8988T (cell line): Measurements from ENCODE around the gene DBNDD1.

Source experiments
- DNase-seq: peaks from one replicate; pipeline ENCODE4 v3.0.0; 2011

DBNDD1 gene

DNA sequence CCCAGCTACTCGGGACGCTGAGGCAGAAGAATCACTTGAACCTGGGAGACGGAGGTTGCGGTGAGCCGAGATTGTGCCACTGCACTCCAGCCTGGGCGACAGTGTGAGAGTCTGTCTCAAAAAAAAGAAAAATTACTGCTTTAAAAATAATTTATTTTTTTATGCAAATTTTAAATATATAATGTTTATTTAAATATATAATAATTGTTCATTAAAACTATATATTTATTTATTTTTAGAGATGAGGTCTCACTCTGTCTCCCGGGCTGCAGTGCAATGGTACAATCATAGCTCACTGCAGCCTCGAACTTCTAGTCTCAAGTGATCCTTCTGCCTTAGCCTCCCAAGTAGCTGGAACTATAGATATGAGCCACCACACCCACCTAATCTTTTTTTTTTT, 15.2 kb upstream of the DBNDD1 start:
- DNase-seq, result no peak

DNA sequence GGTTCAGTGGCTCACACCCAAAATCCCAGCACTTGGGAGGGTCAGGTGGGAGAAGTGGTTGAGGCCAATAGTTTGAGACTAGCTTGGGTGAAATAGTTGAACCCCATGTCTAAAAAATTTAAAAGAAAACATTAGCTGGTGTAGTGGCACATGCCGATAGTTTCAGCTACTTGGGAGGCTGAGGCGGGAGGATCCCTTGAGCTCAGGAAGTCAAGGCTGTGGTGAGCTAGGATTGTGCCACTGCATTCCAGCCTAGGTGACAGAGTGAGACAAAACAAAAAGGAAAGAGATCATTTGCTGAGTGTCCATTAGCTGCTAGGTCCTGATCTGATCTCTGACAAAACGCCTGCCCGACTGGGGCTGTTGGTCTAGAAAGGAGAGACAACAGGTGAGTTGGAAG, 14.1 kb upstream of the DBNDD1 start:
- no peak for DNase-seq

DNA sequence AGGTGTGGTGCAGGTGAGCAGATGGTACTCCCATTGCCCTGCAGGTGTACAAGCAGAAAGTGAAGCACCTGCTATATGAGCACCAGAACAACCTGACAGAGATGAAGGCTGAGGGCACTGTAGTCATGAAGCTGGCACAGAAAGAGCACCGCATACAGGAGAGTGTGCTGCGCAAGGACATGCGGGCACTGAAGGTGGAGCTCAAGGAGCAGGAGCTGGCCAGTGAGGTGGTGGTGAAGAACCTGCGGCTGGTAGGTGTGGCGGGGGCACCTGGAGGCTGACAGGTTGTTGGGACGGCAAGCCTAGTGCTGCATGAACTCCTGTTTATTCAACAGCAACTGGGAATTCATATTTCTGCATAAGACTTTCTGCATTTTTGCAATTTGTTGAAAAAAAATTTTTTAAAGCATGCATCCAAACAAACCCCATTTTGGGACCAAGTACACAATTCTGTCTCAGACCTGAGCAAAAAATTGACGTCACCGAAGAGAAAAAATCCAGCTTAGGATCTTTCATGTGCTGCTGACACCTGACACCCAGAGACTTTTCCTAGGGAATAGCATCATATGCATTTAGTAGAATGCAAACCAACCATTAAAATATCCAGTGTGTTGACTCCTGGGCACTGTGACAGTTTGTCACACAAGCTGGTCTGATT, 13.5 kb upstream of the DBNDD1 start:
- no peak for DNase-seq

DNA sequence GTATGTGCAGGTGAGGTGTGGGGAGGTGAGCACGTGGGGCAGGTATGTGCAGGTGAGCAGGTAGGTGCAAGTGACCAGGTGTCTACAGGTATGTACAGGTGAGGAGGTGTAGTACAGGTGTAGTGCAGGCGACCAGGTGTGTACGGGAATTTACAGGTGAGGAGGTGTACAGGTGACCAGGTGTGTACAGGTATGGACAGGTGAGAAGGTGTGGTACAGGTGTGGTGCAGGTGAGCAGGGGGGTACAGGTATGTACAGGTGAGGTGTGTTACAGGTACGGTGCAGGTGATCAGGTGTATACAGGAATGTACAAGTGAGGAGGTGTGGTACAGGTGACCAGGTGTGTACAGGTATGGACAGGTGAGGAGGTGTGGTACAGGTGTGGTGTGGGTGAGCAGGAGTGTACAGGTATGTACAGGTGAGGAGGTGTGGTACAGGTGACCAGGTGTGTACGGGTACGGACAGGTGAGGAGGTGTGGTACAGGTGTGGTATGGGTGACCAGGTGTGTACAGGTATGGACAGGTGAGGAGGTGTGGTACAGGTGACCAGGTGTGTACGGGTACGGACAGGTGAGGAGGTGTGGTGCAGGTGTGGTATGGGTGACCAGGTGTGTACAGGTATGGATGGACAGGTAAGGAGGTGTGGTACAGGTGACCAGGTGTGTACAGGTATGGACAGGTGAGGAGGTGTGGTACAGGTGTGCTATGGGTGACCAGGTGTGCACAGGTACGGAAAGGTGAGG, 12.8 kb upstream of the DBNDD1 start:
- DNase-seq, result no peak

DNA sequence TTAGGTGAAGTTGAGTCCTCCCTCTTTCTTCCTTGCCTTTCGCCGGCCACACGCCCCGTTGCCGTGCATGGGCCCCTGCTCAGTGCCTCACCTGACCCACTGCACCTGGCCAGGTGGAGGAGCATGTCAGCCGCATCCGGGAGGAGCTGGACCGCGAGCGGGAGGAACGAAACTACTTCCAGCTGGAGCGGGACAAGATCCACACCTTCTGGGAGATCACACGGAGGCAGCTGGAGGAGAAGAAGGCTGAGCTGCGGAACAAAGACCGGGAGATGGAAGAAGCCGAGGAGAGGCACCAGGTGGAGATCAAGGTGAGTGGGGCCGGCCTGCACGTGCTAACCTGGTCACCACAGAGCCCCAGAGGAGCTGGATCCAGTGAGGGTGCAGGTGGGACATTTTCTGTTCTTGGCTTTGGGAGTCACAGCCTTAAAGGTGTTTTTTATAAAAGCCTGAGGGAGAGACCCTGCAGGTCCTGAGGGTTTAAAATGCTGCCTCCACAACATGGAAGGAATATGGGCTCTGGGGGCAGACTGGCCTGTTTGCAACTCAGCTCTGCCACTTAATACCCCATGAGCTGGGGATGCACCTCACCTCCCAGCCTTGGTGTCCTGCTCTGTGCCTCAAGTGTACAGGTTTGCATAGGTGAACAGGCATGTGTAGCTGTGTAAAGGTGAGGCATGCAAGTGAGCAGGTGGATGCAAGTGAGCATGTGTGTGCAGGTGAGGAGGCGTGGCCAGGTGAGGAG, 12.1 kb upstream of the DBNDD1 start:
- no peak for DNase-seq

DNA sequence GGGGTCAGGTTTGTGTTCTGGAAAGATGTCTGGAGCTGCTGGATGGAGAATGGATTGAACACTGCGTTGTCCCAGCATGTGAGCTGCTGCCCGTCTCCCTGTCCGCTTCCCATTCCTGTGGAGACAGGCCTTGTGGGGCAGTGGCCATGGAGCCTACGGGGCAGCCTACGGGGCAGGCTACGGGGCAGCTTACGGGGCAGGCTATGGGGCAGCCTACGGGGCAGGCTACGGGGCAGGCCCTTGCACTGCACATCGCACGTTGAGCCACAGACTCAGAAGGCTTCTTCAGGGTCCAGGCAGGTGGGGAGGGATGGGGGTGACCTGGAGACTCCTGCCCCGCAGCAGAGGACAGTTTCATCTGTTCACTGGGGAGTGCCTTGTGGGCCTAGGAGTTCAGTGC, 9.7 kb upstream of the DBNDD1 start:
- no peak for DNase-seq

DNA sequence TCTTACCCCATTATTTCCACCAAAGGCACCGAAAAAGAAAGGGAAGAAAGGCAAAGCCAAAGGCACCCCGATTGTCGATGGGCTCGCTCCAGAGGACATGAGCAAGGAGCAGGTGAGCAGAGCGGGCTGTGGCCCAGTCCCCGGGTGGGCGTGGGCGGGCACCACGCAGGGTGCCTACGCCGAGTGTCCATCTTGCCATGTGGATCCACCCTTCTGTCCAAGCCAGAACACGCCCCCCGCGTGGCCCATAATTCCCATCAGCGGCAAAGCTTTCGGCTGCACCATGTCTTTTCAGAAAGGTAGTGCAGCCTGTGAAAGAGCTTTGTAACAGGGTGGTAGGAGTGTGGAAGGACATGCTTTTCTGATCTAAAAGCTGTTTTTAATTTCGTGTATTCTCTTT, 8.4 kb upstream of the DBNDD1 start:
- DNase-seq, result no peak

DNA sequence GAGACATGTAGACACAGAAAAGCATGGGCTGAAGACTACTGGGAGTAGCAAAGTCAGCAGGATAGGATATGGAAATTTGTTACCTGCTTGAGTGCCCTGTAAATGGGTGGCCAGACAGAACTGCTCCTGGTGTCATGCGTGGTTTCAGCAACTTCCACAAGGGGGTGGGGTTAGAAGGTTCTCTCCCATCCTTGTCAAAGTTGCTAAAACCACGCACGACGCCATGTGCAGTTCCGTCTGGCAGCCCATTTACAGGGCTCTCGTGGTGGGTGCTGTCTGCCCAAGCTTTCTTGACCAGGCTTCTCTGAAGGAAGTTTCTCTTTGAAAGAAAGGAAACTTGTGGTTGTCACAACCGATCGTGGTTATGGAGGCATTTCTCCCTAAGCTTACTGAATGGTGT, 6.9 kb upstream of the DBNDD1 start:
- no peak for DNase-seq

DNA sequence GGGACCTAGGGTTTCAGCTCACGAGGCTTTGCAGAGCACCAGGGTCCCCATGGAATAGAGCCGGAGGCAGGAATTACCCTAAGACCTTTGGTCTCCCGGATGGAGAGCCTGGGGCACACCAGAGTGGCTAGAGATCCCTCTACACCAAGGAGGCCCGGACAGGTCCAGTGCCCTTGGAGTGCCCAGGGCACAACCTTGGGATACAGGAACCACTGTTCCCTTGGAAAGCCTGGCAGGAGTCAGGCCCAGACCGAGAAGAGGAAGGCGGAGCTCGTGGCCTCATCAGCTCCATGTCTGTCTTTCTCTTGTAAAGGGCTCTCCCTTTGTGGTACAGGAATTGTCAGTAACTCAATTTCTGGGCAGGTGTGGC, 3.8 kb upstream of the DBNDD1 start:
- DNase-seq, result no peak

DNA sequence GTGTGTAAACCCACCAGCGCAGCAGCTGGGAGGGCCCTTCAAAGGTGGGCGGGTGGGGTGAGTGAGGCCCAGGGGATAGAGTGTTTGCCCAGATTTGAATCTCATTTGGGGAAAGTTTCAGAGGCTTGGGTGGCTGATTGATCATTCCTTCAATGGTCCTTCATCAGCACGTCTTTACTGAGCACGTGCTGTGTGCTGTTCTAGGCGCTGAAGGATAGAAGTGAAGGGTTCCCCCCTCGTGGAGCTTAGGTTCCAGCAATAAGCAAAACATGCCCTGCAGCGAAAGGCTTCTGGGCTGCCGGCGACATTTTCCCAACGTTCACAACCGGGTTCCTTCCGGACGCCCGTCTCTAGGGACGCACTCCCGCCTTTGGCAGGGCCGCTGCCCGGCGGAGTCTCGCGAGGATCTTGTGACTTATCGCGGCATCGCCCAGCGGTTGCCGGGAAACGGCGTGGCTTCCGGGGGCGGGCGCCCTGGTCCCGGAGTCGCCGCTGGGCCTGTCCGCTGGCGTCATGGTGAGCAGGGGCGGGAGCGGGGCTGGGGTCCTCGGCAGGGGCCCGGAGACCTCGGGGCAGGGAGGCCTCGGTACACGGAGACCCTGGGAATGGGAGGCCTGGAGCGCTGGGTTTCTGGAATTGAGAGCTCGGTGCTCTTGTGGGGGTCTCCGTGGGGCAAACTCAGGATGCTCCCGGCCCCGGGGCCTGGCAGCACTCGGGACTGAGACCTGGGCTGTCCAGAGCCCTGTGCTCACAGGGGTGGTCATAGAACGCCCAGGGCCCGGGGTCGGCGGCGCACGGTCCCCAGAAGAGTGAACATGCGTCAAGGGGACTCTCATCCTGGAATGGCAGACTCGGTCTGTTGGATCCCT, 3.2 kb upstream of the DBNDD1 start:
- peak; percentile 100 for DNase-seq

DNA sequence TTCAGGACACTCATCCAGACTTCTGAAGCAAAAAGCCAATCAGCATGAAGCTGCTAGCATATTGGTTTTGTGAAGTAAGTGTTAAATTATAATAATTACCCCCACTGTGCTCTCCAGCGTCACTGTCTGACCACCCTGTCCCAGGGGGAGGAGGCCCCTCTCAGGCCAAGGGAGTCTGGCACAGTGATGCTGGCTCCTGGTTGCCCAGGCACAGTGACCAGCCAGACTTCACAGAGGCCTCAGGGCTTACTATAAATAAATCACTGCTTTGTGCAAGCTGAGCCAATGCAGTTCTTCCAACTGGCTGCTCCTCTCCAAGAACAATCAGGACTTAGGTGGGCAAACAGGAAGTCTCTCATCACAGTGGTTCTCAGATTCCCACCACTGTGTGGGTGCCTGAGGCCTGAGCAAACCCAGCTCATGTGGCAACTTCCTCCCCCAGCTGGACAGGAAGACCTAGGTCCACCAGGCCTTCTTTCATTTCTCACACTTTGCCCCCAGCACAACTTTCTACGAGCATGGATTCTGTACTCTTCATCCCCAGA, 1.7 kb upstream of the DBNDD1 start:
- DNase-seq, result no peak

DNA sequence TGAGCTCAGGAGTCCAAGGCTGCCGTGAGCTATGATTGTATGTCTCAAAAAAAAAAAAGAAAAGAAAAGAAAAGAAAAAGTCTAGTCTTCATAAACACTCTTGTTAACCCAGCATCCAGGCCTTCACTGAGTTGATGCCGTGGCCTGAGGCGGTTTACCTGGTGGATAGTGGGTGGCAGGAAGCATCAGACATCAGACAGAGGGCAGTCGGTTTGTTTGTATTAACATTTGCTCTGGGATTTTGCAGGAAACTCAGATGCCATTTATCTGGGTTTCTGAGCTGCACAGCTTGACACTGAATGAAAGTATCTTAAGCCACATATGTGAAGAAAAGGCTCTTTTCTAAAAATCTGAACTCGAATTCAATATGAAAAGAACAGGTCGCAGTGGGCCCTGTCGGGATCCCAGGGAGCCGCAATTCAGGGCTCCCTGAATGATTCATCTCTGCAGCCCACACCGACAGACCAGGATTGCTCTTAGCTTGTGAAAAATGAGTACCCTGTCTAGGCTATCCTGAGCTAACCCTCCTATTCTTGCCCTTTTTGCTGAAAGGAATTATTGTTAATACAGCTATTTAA, 1.1 kb upstream of the DBNDD1 start:
- DNase-seq, result no peak

DNA sequence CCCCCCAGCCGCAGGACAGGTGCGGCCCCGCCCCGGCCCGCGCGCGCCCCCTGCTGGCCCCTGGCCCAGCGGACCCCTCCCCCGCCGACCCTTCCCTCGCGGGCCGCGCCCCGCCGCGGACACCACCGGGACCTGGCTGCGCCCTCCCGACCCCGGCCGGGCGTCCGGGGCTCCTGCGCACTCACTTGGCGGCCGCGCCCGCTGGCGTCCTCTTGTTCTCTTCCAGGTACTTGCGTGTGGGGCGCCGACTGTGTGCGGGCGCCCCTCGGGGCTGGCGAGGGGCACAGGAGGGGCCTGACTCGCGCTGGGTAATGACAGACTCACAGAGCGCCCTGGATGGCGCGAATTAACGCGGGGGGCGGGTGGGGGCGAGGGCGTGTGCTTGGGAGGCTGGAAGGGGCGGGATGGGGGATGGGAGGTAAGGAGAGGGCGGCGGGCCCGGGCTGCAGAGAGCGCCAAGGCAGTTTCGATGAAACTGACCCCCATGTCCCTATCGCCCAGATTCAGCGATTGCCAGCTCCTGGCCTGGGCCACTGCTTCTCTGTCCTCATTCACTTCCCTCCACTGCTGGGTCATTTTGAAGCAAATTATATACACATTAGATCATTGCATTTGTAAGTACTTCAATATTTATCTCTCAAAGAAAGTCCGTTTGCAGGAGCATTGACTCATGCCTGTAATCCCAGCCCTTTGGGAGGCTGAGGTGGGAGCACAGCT, 445 bp upstream of the DBNDD1 start:
- DNase-seq, result peak; percentile 83

DNA sequence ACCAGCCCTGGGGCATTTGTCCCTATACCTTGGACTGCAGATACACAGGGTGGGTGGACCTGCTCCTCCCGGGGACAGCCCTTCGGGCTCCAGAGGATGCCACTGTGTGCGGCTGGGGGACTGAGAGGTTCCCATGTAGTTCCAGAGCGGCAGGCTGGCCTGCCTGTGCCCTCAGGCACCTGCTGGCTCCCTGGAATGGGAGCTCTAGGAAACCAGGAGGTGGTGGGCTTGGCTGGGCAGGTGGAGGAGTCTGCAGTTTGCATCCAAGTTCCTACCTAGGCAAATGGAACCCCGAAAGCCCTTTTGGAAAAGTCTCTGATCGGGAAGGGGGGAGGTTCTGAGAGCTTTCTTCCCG, 982 bp downstream of the DBNDD1 start:
- no peak for DNase-seq

DNA sequence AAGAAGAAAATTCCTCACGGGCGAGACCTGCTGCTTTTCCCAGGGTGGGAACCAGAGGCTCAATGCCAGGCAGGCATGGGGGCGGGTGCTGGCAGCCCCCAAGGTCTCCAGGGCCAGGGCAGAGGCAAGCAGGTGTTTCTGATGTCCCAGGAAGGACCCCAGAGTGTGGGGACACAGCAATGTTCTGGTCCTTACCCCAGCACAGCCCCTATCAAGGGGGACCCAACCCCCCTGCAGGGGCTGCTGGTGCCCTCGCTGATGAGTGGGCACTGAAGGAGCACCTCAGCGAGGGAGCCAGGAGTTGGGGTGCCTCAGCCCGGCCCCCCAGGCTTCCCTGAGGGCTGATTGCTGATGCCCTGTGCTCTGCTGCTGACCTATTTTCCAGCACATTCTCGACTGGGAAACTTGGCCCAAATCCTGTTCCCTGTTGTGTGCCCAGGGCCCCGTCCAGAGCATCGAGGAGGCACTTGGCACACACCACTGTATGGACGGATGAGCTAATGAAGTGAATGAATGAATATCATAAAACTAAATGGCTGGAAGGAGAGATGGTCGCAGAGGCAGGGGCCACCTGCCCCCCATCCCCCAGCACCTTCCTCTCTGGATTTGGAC, 2.8 kb downstream of the DBNDD1 start:
- no peak for DNase-seq

DNA sequence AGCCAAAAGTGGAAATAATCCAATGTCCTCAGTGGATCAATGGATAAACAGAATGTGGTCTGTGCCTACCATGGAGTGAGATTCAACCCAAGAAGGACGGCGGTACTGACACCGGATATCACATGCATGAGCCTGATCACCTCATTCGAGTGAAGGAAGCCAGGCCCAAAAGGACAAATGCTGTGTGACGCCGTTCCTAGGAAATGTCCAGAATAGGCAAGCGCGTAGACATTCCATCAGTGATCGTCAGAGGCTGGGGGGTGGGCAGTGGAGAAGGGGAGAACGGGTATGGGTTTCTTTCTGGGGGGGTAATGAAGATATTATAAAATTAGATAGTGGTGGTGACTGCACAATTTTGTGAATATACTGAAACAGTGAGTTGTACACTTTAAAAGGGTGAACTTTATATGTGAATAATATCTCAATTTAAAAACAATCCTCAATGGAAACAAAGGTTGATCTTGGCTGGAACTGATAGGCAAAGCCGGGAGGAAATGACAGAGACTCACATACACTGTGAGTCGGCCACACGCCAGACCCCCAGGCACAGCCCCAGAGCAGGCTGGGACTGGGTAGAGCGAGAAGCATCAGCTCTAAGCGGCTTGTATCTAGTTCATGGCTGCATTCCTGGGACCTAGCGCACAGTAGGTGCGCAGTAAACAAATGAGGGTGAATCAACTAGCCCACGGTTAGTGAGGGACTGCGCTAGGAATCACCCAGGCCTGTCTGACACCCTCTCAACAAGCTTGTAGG, 3.5 kb downstream of the DBNDD1 start:
- DNase-seq, result no peak

DNA sequence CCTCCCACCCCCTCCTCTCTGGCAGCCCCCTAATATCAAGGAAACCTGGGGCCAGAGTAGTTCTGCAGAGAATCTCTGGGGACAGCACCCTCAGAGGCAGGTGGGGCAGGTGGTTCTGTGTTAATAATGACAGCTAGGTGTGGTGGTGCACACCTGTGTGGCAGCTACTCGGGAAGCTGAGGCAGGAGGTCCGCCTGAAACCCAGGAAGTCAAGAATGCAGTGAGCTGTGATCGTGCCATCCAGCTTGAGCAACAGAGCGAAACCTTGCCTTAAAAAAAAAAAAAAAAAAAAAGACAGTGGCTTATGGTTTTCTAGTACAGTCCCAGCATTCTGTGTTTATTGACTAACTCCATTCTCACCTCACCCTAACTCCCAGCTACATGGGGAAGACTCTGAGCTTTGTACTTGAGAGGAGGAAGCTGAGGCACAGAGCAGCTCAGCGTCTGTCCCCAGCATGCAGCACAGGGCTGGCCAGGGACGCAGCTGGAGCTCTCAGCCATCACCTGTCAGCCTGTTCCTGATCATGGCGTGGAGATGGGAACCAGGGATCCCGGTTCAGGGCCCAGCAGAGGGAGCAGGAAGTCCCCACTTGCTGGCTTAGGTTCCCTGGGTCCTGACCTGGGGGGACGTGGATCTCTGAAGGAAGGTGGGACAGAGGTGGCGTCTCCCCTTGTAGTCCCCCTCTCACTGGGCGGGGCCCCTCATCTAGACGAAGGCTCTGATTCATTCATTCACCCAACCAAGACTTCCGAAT, 6.1 kb downstream of the DBNDD1 start:
- DNase-seq, result no peak

DNA sequence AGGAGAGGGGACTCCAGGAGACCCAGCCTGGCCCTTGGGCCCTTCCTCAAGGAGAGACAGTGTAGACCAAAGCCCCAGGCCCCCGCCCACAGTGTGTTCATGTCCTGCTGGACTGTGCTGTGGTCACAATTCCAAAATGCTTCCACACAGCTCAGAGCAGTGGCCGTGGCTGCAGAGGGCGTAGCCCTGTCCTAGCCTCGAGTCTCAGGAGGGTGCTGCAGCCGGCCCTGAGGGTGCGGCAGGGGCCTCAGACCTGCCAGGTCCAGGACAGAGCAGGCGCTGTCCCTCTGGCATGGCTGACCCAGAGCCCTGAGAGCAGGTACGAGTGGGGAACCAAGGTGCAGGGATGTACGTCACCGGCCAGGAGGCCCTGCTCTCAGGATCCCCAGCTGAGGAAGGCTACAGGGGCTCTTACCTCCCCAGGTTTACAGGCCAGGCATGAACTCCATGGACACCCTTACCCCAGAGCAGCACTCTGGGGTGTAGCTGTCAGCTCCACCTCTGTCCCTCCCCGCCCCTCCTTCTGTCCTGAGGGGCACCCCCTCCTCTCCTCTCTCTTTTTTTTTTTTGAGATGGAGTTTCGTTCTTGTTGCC, 7.3 kb downstream of the DBNDD1 start:
- DNase-seq, result no peak

DNA sequence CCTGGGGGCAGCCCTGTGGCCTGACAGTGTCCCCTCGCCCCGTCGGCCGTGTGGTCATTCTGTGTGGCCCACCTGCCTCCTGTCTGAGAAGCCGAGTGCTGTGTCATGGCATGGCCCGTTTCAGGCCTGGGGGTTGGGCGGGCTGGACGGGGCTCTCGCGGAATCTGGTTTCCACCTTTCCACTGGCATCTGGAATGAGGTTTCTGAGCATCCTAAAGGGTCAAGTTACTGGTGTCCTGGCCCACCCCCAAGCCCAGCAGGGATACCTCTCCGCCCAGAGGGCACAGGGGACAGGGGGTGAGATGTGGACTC, 7.8 kb downstream of the DBNDD1 start:
- DNase-seq, result no peak
